ENCODE data around the gene PLCB2. TPM values are rescaled to one million over a fixed set of nuclear protein-coding genes. Genes with fewer than 3 reads are reported as not detected.
A peak's percentile ranks its signal among the peaks of the same experiment; 100 is the strongest.

PLCB2 gene
- total and polyA plus RNA-seq, 9 of the 15 experiments (the other 6 are each of a cell fraction or from before 2014, with no cell fraction given), result 0.37 to 12.3 (median 8.0) TPM

- no peak for TF ChIP-seq HMG20B (CRISPR knock-in tag; IDR thresholded peaks at IDR 0.05)
- TF ChIP-seq CREM (IDR thresholded peaks at IDR 0.05; ENCODE audit: low read depth), result no peak
- TF ChIP-seq ZNF696 (CRISPR knock-in tag; conservative IDR thresholded peaks at IDR 0.05), result no peak
- TF ChIP-seq ETS2 (tag; IDR thresholded peaks at IDR 0.05; ENCODE audit: borderline replicate concordance, poor library complexity, severe bottlenecking), result no peak
- TF ChIP-seq ARID2 (IDR thresholded peaks at IDR 0.05), result no peak
- TF ChIP-seq BHLHE40 (IDR thresholded peaks at IDR 0.05; ENCODE audit: low read length), result no peak
- no peak for TF ChIP-seq NCOA1 (IDR thresholded peaks at IDR 0.05; ENCODE audit: low read depth)
- TF ChIP-seq CREB1 (IDR thresholded peaks at IDR 0.05), result no peak
- no peak for TF ChIP-seq CREB1 (CRISPR knock-in tag; IDR thresholded peaks at IDR 0.05)
- no peak for TF ChIP-seq ZNF75A (CRISPR knock-in tag; IDR thresholded peaks at IDR 0.05)
- TF ChIP-seq HLTF (IDR thresholded peaks at IDR 0.05), result no peak
- no peak for TF ChIP-seq ZNF583 (CRISPR knock-in tag; IDR thresholded peaks at IDR 0.05)
- no peak for TF ChIP-seq NRF1 (conservative IDR thresholded peaks at IDR 0.05 in 1 of 2, IDR thresholded peaks at IDR 0.05 in 1 of 2)
- TF ChIP-seq SP1 (CRISPR knock-in tag; IDR thresholded peaks at IDR 0.05), result peak; percentile 81
- TF ChIP-seq LARP7 (IDR thresholded peaks at IDR 0.05), result no peak
- TF ChIP-seq SMARCB1 (IDR thresholded peaks at IDR 0.05; ENCODE audit: insufficient read length, low read depth), result no peak
- no peak for TF ChIP-seq CHD7 (IDR thresholded peaks at IDR 0.05; ENCODE audit: low read depth, low read length)
- TF ChIP-seq ZNF239 (CRISPR knock-in tag; IDR thresholded peaks at IDR 0.05), result no peak
- no peak for TF ChIP-seq RUNX1 (IDR thresholded peaks at IDR 0.05; ENCODE audit: low read depth)
- no peak for TF ChIP-seq ELF4 (CRISPR knock-in tag; IDR thresholded peaks at IDR 0.05)
- TF ChIP-seq ZNF212 (CRISPR knock-in tag; IDR thresholded peaks at IDR 0.05), result no peak
Measured at GRCh38 chr15:40338041-40338657, 30.4 kb upstream of the PLCB2 start (continued).
